GM19043 (cell line): ENCODE measurements around the gene GPC5.
"Not testable (repeated sequence)": the region's sequence is repeated elsewhere in the genome, so short reads cannot be mapped to it uniquely, and the experiment has no call there.

Experiments used
- ATAC-seq: cut with Tn5 transposase; IDR thresholded peaks from one replicate; pipeline ENCODE4 v1.9.1; 2021; ENCODE audit warnings: low read depth; ENCODE audit not compliant: unreplicated experiment

The GPC5 gene

DNA sequence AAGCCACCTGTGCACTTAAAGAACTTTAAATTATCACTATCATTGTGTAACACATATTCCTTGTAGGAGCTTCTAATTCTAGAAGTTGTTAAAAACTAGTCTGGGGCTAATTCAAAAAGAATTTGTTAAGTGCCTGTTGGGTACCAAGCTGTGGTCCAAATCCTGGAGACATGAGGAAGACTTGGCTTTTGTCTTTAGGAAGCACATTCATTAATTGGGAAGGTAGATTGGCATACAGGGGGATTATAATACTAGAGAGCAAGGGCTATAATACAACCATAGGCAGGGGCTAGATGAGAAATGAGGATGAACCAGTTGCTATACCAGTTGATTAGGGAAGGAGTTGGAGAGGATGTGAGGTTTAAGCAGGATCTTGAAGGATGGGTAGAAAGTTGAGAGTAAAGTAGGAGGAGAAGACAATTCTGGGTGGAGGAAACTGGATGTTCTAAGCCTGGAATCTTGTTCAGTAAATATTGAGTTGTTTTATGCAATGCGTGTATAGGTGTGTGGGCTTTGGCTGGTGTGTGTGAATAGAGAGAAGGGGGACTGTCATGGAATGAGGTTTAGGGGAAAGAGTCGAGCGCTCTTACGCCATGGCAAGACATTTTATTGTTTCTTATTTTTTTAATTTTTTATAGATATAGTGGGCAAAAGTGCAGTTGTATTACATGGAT is 350.1 kb downstream of the GPC5 start:
- ATAC-seq = no peak

DNA sequence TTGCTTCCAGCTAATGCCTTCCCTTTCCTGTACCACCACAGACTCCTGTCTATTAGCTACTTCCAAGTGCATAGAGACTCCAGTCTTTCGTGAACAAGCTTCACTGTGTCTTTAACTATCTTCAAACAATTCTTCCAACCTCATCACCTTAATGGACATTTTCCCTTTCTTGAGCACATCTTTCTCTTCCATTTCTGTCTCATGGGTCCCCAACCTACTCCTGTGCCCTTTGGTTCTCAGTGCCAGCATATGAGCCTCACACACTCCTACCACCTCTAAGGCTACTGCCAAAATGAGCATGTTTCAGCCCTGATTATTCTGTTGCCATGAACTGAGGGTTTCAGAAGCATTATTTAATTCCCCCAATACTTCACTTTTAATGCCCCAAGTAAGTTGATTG is 360.3 kb downstream of the GPC5 start:
- ATAC-seq = no peak

DNA sequence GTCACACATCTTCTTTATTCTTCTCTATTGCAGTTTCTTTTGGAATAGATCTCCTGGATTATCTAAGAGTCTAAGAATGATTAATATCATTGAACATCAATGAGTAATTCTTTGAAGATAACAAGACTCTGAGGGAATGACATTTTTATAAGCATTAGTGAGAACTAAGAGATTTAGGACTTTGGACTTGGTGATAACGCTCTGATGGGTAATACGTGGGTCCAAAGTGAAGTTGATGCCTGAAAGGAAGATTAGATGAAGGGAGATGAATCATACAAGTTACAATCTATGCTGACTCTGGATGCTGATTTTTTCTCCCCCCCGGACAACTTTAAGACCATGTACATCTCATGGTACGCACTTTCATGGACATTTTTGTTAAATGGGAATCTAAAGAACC is 364.5 kb downstream of the GPC5 start:
- no peak for ATAC-seq

DNA sequence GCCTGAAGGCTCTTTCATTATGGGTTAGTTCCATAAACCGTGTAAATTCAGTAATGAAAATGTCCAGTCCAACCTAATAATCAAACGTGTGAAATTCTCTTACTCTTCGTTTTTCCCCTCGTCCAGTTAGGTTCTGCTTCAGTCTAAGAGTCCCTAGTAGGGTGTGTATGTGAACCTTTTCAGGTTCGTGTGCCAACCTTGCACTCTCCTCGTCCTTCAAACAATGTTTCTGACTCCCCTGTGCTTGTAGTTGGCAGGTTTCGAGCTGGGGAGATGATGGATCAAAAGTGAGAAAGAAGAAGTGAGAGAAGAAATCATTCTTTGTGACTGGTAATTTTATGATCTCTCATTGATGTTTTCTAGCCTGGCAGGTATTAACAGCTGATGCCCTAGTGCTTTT is 366.1 kb downstream of the GPC5 start:
- no peak for ATAC-seq

DNA sequence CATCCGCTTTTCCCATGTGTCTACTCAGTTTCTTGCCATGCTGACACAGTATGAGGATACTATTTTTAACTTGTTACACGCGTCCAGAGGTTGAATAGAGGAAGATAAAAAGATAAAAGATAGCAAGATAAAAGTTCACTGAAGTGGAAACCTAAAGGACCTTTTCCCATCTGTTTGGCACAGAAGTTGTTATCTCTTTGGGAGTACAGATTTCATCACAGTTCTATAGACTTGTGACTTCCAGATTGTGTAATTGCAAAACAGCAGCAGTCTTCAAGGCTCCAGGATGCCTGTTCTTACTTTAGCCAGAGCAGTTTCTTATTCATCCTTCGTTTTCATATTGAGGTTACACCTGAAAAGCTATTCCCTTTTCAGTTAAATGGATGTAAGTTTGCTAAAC is 369.2 kb downstream of the GPC5 start:
- no peak for ATAC-seq

DNA sequence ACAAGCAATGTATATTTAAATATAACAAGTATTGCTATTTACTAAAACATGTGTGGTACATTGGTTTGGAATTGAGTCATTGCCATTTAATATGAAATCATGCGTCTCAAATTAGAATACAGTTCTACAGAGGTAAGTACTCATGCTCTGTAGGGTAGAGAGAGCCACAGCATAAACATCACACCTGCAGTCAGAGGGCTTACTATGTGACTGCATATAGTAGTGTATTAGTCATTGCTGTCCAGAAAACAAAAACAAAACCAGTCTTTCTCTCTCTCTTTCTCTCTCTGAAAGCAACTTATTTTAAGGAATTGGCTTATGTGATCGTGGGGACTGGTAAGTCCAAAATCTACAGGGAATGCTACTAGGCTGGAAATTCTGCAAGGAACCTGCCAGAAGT is 370.3 kb downstream of the GPC5 start:
- ATAC-seq = no peak

DNA sequence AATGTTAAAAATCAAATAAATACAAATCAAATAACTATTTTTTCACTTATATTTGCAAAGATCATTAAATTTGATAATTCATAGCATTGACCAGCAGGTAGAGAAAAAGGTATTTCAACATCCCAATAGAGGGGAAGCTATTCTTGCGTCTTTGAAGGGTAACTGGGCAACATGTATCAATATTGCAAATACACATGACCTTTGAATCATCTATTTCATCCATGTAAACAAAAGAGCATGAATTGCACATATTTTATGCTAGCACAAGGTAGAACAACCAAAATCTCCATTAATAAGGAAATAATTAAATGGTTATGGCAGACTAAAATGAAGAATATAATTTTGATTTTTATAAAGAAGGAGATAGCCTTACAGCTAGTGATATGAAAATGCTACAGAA is 372.8 kb downstream of the GPC5 start:
- no peak for ATAC-seq

DNA sequence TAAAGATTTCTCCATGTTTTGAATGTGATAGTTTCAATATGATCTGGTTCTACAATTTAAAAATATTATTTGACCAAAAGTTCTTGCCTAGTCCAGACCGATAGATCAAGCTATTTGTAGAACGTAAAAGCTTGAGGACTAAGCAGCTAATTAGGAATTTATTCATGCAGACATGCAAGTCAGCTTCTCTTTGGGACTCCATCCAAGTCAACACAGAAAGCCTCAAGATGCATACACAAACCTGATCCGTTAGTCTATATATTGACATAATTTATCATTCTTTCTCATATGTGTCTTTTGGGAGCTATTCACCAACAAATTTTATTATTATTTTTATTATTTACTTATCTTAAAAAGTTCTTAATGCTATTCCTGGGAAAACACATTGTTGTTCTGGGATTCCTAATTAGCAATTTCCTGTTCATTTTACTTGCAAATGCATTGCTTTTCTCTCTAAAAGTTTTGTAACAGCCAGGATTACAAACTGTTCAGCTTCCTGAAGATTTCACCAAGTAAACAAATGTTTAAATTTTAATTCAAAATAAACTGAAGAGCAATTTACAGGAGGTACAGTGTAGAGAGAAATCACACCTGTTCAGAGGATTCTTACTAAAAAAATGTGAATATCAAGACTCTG is 375.3 kb downstream of the GPC5 start:
- ATAC-seq = no peak

DNA sequence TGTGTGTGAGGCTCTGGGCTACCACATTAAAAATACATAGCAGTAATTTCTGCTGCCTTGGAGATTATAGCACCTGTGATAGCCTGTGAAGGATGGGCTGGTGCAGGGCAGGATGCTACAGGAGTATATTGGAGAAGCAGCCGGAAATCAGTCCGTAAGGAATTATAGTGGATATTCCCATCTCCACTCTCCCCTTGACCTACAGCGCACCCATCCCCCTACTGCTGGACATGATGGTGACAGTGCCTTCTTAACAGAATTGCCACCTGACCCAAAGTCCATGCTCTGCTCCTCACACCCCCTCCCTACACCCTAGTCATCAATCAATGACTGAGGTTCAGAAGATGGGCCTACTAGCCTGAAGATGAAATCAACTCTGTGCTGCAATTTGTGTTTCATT is 376.0 kb downstream of the GPC5 start:
- no peak for ATAC-seq

DNA sequence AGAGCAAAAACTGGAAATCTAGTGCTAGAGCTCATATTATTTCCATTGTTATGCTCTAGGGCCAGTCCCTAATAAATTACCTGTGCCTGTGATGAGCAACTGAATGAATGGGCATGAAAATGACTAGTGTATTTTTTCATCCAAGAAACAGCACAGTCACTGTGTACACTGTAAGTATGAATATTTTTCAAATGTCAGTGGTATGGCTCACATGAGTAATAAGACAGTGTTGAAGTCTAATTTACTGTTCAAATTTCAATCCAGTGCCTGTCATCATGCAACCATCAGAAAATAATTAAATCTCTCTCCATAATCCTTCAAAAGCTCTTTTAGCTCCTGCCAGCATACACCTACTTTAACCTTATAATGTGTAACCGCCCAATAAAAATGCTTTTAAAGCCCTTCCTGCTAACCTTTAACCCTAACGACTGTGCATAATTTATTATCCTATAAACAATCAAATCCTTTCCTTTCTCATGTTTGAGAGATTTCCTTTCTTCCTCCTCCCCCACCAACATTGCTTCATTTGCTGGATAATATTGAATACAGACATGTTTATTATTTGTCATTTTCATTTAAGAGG is 378.3 kb downstream of the GPC5 start:
- ATAC-seq = no peak

DNA sequence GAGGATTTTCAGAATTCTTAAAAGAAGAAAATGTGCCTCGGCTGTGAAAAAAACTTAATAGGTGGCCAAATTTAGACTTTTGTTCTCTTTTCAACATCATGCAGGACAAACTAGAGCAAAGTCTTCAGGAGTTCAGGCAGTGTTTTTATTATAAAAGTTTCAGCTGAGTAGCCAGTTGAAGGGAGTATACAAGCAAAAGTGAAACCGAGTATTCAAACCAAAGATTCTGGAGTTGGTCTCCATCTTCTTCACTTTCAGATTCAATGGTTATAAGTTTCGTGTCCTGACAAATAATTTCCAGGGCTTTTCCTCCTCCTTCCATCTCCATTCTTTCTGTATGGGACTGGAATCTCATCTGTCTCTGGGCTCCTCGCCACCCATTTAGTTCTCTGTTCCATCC is 379.7 kb downstream of the GPC5 start:
- ATAC-seq = no peak

DNA sequence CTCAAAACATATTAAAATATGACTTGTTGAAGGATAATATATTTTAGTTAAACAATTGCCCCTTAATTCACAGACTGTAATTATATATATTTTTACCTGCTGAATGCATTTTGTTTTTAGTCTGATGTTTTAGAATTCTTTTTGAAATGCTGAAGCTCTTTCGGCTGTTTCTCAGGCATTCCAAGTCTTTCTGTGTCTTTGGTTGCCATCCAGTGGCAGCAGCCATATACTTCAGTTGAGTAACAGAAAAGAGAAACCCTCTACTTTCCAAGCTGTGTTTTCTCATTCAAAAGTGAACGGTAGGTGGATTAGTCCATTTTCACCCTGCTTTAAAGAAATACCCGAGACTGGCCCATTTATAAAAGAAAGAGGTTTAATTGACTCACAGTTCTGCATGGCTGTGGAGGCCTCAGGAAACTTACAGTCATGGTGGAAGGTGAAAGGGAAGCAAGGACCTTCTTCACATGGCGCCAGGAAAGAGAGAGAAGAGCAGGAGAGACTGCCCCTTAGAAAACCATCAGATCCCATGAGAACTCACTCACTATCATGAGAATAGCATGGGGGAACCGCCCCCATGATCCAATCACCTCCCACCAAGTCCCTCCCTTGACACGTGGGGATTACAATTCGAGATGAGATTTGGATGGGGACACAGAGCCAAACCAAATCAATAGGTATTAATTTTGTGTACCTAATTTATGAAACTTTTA is 383.7 kb downstream of the GPC5 start:
- not testable (repeated sequence) for ATAC-seq

DNA sequence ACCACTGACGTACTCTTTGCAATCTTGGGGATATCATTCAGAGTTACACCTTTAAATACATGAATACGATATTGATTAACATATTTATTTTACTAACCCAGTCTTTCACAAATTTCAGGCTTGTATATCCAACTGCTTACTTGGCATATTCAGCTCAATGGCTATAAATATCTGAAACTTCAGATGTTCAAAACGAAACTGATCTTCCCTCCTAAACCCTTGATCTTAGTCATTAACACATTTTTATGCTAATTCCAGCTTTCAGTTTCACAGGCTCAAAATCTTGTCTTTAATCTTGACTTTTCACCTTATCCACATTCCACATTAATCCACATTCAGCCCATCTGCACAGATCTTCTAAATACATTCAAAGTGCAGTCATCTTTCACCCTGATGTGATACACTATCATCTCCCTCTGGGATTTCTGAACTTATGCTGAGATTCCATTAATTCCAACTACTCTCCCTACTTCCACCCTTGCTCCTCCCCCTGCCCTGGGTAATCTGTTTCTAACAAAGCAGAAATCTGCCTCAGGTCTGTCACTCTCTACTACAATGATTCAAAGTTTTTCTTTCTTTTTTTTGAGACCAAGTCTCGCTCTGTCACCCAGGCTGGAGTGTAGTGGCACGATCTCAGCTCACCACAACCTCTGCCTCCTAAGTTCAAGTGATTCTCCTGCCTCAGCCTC is 387.2 kb downstream of the GPC5 start:
- peak; percentile 80 for ATAC-seq

DNA sequence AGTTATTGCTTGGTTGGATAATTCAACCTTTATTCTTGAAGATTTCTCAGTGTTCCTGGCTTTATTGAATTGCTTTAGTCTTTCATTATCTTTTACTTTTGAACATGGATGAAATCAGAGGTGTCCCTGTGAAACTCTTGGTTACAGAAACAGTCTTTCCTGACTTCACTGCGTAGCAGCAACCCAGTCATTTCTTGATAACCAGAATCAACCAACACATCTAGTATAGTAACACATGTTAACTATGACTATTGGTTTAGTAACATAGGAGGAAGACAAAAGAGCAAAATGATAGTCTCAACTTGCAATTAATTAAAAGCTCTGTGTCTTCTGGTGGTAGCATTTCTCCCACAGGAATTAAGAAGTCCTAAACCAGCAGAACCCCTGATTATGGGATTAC is 393.6 kb downstream of the GPC5 start:
- ATAC-seq = no peak

DNA sequence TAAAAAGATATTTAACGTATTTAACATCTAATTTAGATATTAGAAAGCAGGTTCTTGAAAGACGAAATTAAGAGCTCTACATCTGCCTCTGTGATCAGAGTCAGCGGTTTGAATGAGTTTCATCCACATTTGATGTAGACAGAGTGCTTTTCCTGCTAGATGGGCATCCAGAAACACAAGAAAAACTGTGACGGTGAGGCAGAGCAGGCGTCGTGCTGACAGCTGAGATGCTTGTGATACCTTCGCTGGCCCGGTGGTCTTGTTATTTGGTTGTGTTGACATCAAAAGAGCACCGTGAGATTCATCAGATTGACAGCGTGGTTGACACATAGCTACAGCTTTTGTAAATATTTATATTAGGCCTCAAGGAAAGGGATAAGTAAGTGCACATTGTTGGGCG is 399.1 kb downstream of the GPC5 start:
- ATAC-seq = no peak

DNA sequence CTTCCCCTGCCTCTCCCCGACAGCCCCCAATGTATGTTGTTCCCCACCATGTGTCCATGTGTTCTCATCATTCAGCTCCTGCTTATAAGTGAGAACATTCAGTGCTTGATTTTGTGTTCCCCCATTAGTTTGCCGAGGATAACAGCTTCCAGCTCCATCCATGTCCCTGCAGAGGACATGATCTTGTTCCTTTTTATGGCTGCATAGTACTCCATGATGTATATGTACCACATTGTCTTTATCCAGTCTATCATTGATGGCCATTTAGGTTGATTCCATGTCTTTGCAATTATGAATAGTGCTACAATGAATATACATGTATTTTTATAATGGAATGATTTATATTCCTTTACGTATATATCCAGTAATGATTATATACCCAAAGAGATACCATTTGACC is 399.9 kb downstream of the GPC5 start:
- not testable (repeated sequence) for ATAC-seq

DNA sequence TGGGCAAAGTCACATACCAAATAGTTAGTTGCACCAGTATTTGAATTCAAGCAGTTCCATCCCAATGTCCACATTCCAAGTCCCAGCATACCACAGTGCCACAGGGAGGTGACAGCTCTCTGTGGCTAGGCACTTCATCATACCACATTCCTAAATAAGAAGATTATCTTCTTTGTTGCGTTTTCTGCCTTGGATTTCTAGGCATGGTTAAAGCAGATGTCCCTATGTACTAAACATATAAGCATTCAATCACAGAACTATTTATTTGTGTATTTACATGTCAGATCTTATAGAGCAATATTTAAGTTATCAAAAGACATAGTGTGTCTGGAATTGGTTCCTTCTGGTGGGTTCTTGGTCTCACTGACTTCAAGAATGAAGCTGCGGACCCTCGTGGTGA is 403.4 kb downstream of the GPC5 start:
- ATAC-seq = not testable (repeated sequence)

DNA sequence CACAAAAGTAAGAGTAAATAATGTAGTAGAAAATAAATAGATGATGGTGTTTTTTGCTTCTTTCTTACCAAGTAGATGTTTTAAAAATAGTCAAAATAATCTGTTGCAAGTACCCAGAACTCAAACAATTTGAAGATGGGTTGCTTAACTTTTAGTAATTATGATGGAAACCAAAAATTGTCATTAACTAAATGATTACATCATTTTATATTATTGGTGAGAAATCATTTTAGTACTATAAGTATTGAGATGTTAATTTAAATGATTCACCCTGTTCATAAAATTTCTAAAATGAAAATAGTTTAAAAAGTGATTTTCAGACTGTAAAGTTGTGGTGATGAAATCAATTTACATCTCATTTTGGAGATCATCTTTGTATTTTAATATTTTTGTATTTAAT is 404.5 kb downstream of the GPC5 start:
- no peak for ATAC-seq

DNA sequence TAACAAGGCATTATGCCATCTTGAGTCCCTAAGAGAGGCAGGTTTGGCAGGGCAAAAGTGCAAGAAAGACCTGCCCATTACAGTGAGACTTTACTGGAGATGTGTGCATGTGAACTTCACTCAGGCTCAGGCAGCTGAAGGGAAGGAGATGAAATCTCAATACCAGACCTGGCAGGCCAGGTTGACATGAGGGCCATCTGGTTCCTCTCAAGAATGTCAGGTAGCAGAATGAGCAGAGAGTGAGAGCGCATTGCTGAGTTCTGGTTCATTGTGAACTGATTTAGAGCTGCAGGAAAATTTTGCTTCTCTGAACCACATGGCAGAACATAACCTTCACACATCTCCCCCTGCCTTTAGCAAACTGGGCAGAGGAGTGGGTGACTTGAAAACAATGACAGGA is 406.3 kb downstream of the GPC5 start:
- ATAC-seq = no peak

DNA sequence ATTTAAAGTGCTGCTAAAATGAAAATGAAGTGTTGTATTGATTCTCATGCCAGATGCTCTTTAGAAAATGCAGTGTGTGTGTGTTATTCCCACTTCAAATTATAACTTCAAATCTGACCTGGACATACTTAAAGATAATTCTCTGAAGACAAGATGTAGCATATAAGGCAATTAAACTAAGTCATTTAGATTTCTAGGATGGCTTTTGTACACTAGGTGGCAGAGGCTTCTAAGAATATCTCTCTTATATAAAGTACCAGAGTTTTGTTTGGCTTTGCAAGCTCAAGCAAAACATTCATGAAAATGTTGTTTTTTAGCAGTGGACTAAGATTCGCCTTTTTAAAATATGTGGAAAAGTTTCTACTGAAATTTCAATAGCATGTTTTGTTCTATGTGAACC is 407.2 kb downstream of the GPC5 start:
- no peak for ATAC-seq

DNA sequence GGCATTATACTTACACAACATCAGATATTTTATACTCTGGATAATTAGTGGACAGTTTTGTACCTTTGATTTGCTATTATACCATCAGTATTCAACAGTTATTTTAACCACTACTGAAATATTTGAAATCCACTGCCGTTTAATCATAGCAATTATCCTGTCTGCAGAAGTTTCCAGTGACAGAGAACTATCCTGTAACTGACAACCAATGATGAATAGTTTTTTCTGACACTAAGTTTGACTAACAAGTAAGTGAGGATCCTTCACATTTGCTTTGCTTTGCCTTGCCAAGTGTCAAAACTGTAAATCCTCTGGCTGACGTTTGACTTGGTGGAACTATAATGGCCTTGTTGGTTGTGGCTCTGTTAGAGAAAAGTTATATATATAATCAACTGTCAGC is 410.7 kb downstream of the GPC5 start:
- ATAC-seq = no peak
